A673 (cell line): ENCODE data around the gene GPX4. TPM values are rescaled to one million over a fixed set of nuclear protein-coding genes. Genes with fewer than 3 reads are reported as not detected.

Experiments used
- BruUV-seq: library from RNA; stranded (reverse); fragments of 400-500 nt; replicated peaks from 2 replicates; lab custom pipeline; 2021; lab: Mats Ljungman, UMichigan
- CTCF ChIA-PET: fragments of 300-600 bp; sonication (Branson Sonifier 250); formaldehyde crosslinking; loops from one replicate; lab custom pipeline; 2022; ENCODE audit warnings: antibody characterized with exemption; lab: Charles Lee
- POLR2A ChIA-PET: fragments of 300-600 bp; sonication (Branson Sonifier 250); formaldehyde crosslinking; loops from one replicate; lab custom pipeline; 2022; ENCODE audit warnings: antibody characterized with exemption; ENCODE audit not compliant: low non-redundant PET; lab: Charles Lee
- DNase-seq: peaks from one replicate; pipeline ENCODE4 v3.0.0-alpha.2; 2015; ENCODE audit warnings: low spot score
- H3K27ac ChIP-seq: fragments of 200-600 bp; sonication (generic); 2 replicates; pipeline ENCODE4 v1.5.1; 2016; ENCODE audit warnings: mixed run types, low read depth, mild to moderate bottlenecking, mixed read lengths, antibody characterized with exemption, low read length; ENCODE audit not compliant: poor library complexity, severe bottlenecking
- H3K27me3 ChIP-seq: fragments of 200-600 bp; sonication (generic); replicated peaks from 2 replicates; pipeline ENCODE4 v1.6.1; 2017; ENCODE audit warnings: mixed run types, low read depth, mild to moderate bottlenecking, mixed read lengths, antibody characterized with exemption, low read length; ENCODE audit not compliant: insufficient read depth, poor library complexity
- H3K36me3 ChIP-seq: fragments of 200-600 bp; sonication (generic); 2 replicates; pipeline ENCODE4 v1.6.1; 2016; ENCODE audit warnings: mixed run types, mild to moderate bottlenecking, mixed read lengths, antibody characterized with exemption, low read length; ENCODE audit not compliant: insufficient read depth, poor library complexity, severe bottlenecking
- H3K4me1 ChIP-seq: fragments of 200-600 bp; sonication (generic); 2 replicates; pipeline ENCODE4 v1.6.1; 2017; ENCODE audit warnings: mixed run types, mild to moderate bottlenecking, mixed read lengths, antibody characterized with exemption, low read length; ENCODE audit not compliant: insufficient read depth, poor library complexity, severe bottlenecking
- H3K4me3 ChIP-seq: fragments of 200-600 bp; sonication (generic); 2 replicates; pipeline ENCODE4 v1.5.1; 2016; ENCODE audit warnings: low read depth, mixed run types, mild to moderate bottlenecking, mixed read lengths, low read length; ENCODE audit not compliant: poor library complexity, severe bottlenecking
- H3K9me3 ChIP-seq: fragments of 200-600 bp; sonication (generic); 2 replicates; pipeline ENCODE4 v1.6.1; 2016; ENCODE audit warnings: mixed run types, low read depth, mild to moderate bottlenecking, mixed read lengths, antibody characterized with exemption, low read length; ENCODE audit not compliant: poor library complexity, severe bottlenecking
- EZH2 ChIP-seq: fragments of 200-600 bp; sonication (generic); IDR thresholded peaks from 2 replicates; pipeline ENCODE4 v1.6.1; 2017; ENCODE audit warnings: borderline replicate concordance, low read depth, mild to moderate bottlenecking, mixed read lengths, antibody characterized with exemption, low read length; ENCODE audit not compliant: poor library complexity, severe bottlenecking
- intact Hi-C: fragments of 100-400 bp; cut with micrococcal nuclease; formaldehyde crosslinking; loops from one replicate; pipeline ENCODE4 v1.10.0; 2022; ENCODE audit not compliant: unreplicated experiment
- total RNA-seq: library from RNA; stranded (reverse); gene quantifications from 2 replicates; pipeline ENCODE4 v1.2.3, GENCODE V29; 2021
- TF ChIP-seq, protein P1 (sequence below): fragments of 300-800, 200-600 bp; sonication (generic); conservative IDR thresholded peaks from 2 replicates; pipeline ENCODE4 v1.5.1; 2017; ENCODE audit warnings: low read depth, mild to moderate bottlenecking, antibody characterized with exemption, low read length, moderate library complexity, mixed read lengths

The GPX4 gene
- total RNA-seq, 1 experiment from 2014 or later: 368 TPM

DNA sequence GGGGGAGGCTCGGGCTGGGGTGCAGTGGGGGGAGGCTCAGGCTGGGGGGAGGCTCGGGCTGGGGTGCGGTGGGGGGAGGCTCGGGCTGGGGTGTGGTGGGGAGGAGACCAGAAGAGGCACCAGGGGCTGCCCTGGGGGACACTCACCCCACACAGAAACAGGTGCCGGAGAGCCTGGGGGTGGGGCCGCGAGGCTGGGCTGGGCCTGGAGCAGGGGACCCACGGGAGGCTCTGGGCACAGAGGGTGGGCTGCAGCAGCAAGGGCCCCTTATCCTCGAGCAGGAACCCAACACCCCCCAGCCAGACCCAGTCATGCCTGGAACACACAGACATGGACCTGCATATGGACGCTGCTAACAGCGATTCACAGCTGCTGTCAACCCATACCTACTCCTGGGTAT lies 34.3 kb downstream of the GPX4 start:
- Histone ChIP-seq H3K4me3 (no peak overlapping the region), H3K27me3 (no peaks in the 10 kb centered on the region), H3K27ac (no peak overlapping the region), H3K4me1 (no peaks in the 10 kb centered on the region), H3K9me3 (no peaks in the 10 kb centered on the region), H3K36me3 (no peaks in the 10 kb centered on the region)
- TF ChIP-seq EZH2: no peak
- TF ChIP-seq, protein P1, sequence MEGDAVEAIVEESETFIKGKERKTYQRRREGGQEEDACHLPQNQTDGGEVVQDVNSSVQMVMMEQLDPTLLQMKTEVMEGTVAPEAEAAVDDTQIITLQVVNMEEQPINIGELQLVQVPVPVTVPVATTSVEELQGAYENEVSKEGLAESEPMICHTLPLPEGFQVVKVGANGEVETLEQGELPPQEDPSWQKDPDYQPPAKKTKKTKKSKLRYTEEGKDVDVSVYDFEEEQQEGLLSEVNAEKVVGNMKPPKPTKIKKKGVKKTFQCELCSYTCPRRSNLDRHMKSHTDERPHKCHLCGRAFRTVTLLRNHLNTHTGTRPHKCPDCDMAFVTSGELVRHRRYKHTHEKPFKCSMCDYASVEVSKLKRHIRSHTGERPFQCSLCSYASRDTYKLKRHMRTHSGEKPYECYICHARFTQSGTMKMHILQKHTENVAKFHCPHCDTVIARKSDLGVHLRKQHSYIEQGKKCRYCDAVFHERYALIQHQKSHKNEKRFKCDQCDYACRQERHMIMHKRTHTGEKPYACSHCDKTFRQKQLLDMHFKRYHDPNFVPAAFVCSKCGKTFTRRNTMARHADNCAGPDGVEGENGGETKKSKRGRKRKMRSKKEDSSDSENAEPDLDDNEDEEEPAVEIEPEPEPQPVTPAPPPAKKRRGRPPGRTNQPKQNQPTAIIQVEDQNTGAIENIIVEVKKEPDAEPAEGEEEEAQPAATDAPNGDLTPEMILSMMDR: no peak
- intact Hi-C loops: no loop called here
- no peak for DNase-seq
- ChIA-PET POLR2A (no interaction called here), CTCF (no interaction called here)
- BruUV-seq: no TSS peak

DNA sequence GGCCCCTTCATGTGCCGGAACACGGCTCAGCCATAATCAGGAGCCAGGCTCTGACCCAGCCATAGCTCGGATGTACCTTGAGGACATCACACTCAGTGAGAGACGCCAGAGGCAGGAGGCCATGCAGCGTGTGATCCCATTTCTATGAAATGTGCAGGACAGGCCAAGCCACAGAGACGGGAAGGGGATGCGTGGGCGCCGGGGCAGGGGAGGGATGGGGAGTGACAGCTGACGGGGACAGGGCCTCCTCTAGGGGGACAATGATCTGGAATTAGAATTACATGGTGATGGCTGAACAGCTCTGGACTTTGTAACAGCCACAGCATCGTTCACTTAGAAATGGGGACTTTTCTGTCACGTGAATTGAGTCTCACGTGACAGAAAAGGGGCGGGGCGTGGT lies 35.3 kb downstream of the GPX4 start:
- Histone ChIP-seq H3K27ac (no peak overlapping the region), H3K27me3 (no peaks in the 10 kb centered on the region), H3K36me3 (no peaks in the 10 kb centered on the region), H3K4me3 (no peak overlapping the region), H3K9me3 (no peaks in the 10 kb centered on the region), H3K4me1 (no peaks in the 10 kb centered on the region)
- intact Hi-C loops: no loop called here
- no peak for DNase-seq
- TF ChIP-seq, protein P1: no peak
- TF ChIP-seq EZH2: no peak
- ChIA-PET POLR2A (no interaction called here), CTCF (no interaction called here)
- BruUV-seq: no TSS peak

- no peaks in the 10 kb centered on the region for H3K27me3 ChIP-seq
- intact Hi-C loops: no loop called here
- H3K36me3 ChIP-seq: no peaks in the 10 kb centered on the region
- no peak overlapping the region for H3K27ac ChIP-seq
- ChIA-PET CTCF (no interaction called here), POLR2A (interaction anchor here (0.6 kb wide), 1 partner anchor 130 kb away, joined by 3 read pairs; no protein-coding TSS in a partner anchor)
- DNase-seq: no peak
- no peaks in the 10 kb centered on the region for H3K4me1 ChIP-seq
- H3K9me3 ChIP-seq: no peaks in the 10 kb centered on the region
- H3K4me3 ChIP-seq: no peak overlapping the region
- TF ChIP-seq EZH2: no peak
- TF ChIP-seq, protein P1: no peak
- no TSS peak for BruUV-seq
Measured at GRCh38 chr19:1140272-1141027, 36.7 kb downstream of the GPX4 start.
